ENCODE results near the gene KREMEN1.

DNA sequence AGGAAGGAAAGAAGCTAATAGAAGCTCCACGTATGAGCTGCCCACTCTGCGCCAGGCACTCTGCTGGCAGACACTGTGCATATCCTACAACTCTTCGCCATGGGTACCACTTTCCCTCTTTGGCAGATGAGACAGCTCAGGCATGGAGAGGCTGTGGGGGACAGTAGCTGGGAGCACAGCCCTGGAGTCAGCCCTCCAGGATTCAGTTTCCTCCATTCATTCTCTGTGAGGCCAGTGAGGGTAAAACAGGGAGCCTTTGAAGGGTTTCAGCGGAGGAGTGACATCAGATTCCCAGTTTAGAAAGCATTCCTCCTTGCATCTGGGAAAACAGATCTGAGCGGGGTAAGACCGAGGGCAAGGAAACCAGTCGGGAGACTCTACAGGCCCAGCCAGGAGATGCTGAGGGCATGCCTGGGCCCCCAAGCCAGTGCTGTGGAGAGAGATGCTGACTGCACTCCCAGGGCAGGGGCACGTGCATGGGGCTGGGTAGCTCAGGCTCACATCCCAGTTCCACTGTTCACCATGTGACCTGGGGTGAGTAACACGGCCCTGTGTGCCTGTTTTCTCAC lies 74.6 kb downstream of the KREMEN1 start:
- TF ChIP-seq, protein P1, sequence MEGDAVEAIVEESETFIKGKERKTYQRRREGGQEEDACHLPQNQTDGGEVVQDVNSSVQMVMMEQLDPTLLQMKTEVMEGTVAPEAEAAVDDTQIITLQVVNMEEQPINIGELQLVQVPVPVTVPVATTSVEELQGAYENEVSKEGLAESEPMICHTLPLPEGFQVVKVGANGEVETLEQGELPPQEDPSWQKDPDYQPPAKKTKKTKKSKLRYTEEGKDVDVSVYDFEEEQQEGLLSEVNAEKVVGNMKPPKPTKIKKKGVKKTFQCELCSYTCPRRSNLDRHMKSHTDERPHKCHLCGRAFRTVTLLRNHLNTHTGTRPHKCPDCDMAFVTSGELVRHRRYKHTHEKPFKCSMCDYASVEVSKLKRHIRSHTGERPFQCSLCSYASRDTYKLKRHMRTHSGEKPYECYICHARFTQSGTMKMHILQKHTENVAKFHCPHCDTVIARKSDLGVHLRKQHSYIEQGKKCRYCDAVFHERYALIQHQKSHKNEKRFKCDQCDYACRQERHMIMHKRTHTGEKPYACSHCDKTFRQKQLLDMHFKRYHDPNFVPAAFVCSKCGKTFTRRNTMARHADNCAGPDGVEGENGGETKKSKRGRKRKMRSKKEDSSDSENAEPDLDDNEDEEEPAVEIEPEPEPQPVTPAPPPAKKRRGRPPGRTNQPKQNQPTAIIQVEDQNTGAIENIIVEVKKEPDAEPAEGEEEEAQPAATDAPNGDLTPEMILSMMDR (IDR thresholded peaks at IDR 0.05) = no peak
- TF ChIP-seq POLR2A (IDR thresholded peaks at IDR 0.05) = no peak
